ENCODE results near the gene MEF2C.

The MEF2C gene

GRCh38 chr5:88719434-88719833 is 163.6 kb downstream of the MEF2C start:
- Mint-ChIP-seq H3K4me1 (peaks cover 19% of the 10 kb centered on the region), H3K9me3 (no peaks in the 10 kb centered on the region), H3K36me3 (ENCODE audit: low read depth) (no peaks in the 10 kb centered on the region), H3K4me3 (no peak overlapping the region), H3K27ac (no peak overlapping the region), H3K27me3 (ENCODE audit: low read depth, poor library complexity) (peaks cover 16% of the 10 kb centered on the region)
- TF ChIP-seq CTCF (IDR thresholded peaks at IDR 0.05), result no peak
- DNase-seq, result no peak

DNA sequence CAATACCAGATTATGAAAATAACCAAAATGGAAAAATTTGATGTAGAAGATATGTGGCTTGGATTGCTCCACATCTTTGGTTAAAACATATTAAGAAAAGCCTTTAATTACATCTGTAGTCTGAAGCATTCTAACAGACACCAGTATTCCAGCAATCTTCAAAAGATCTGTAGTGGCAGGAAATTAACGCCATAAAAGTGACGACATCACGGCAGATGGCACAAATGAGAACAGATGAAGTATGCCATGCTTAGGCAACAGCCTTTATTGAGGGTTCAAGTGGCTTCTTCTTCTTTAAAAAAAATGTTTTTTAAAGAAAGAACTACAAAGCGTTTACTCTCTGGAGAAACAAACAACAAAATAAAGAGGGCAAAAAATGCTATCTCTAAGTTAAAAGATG is 164.2 kb downstream of the MEF2C start:
- no peak for DNase-seq
- Mint-ChIP-seq H3K9me3 (no peaks in the 10 kb centered on the region), H3K27me3 (ENCODE audit: low read depth, poor library complexity) (peaks cover 16% of the 10 kb centered on the region), H3K4me1 (peaks cover 19% of the 10 kb centered on the region), H3K27ac (no peak overlapping the region), H3K36me3 (ENCODE audit: low read depth) (no peaks in the 10 kb centered on the region), H3K4me3 (no peak overlapping the region)
- TF ChIP-seq CTCF (IDR thresholded peaks at IDR 0.05), result no peak

- H3K27ac Mint-ChIP-seq, result no peak overlapping the region
- H3K27me3 Mint-ChIP-seq (ENCODE audit: low read depth, poor library complexity), result peaks cover 4% of the 10 kb centered on the region
- no peak for TF ChIP-seq CTCF (IDR thresholded peaks at IDR 0.05)
- no peak for DNase-seq
- H3K4me1 Mint-ChIP-seq, result peaks cover 10% of the 10 kb centered on the region
- no peaks in the 10 kb centered on the region for H3K9me3 Mint-ChIP-seq
- H3K4me3 Mint-ChIP-seq, result no peak overlapping the region
- no peaks in the 10 kb centered on the region for H3K36me3 Mint-ChIP-seq (ENCODE audit: low read depth)
Observed at GRCh38 chr5:88716101-88716500, 166.9 kb downstream of the MEF2C start.

- no peaks in the 10 kb centered on the region for H3K27me3 Mint-ChIP-seq (ENCODE audit: low read depth, poor library complexity)
- no peaks in the 10 kb centered on the region for H3K36me3 Mint-ChIP-seq (ENCODE audit: low read depth)
- H3K4me1 Mint-ChIP-seq, result peaks cover 10% of the 10 kb centered on the region
- no peak overlapping the region for H3K27ac Mint-ChIP-seq
- no peak for TF ChIP-seq CTCF (IDR thresholded peaks at IDR 0.05)
- H3K4me3 Mint-ChIP-seq, result no peak overlapping the region
- no peak for DNase-seq
- H3K9me3 Mint-ChIP-seq, result no peaks in the 10 kb centered on the region
Observed at GRCh38 chr5:88715503-88715902, 167.5 kb downstream of the MEF2C start.

GRCh38 chr5:88713818-88714217 is 169.2 kb downstream of the MEF2C start:
- Mint-ChIP-seq H3K9me3 (no peaks in the 10 kb centered on the region), H3K27me3 (ENCODE audit: low read depth, poor library complexity) (peaks cover 1% of the 10 kb centered on the region), H3K36me3 (ENCODE audit: low read depth) (no peaks in the 10 kb centered on the region), H3K27ac (no peak overlapping the region), H3K4me3 (no peak overlapping the region), H3K4me1 (peaks cover 6% of the 10 kb centered on the region)
- DNase-seq, result no peak
- TF ChIP-seq CTCF (IDR thresholded peaks at IDR 0.05), result no peak

GRCh38 chr5:88708682-88709398 is 174.1 kb downstream of the MEF2C start:
- no peak for TF ChIP-seq CTCF (IDR thresholded peaks at IDR 0.05)
- Mint-ChIP-seq H3K9me3 (no peaks in the 10 kb centered on the region), H3K27me3 (ENCODE audit: low read depth, poor library complexity) (peaks cover 13% of the 10 kb centered on the region), H3K4me1 (no peaks in the 10 kb centered on the region), H3K4me3 (no peak overlapping the region), H3K27ac (no peak overlapping the region), H3K36me3 (ENCODE audit: low read depth) (no peaks in the 10 kb centered on the region)
- no peak for DNase-seq
